Right lobe of liver (tissue), 4 donors: Measurements from ENCODE around the gene SYNE2.

Experiments used
- CTCF ChIP-seq, 4 donors: fragments of 200-600 bp in 3 of 4; fragments of 450-650 bp in 1 of 4; IDR thresholded peaks; one replicate each; pipeline versions ENCODE4 v1.5.1 to v1.8.0; 2016 to 2022; ENCODE audit warnings: antibody characterized with exemption in 4 of 4, mild to moderate bottlenecking in 2 of 4
- POLR2A ChIP-seq: fragments of 450-650 bp; IDR thresholded peaks from one replicate; pipeline ENCODE4 v1.6.1; 2017; ENCODE audit warnings: antibody characterized with exemption, mild to moderate bottlenecking
- donor health status: DM: no; HTN: no; CAD: no.
- donor health status: DM: no; HTN: no; CAD: no.
- donor health status: DM: no; HTN: yes; CAD: no.

DNA sequence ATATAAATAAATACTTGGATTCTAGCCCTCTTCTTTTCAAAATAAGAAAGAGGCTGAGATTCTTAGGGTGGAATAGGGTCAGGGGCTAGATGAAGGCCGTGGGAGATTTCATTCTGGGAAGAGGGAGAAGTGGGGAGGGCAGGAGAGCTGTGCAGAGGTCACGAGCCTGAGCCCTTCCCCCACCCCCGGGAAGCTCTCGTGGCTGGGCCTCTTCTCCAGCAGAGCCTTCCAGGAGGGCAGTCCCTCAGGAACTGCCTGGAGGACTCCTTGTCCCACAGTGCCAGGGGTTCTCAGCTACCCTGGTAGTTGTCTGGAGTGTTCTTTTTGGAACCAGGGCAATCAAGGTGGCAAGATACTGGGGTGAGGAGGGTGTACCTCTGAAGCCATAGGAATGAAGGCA is 347.4 kb downstream of the SYNE2 start:
- TF ChIP-seq CTCF (IDR thresholded peaks at IDR 0.05) (no peak), POLR2A (no peak)
